ENCODE results near the gene GCK.

DNA sequence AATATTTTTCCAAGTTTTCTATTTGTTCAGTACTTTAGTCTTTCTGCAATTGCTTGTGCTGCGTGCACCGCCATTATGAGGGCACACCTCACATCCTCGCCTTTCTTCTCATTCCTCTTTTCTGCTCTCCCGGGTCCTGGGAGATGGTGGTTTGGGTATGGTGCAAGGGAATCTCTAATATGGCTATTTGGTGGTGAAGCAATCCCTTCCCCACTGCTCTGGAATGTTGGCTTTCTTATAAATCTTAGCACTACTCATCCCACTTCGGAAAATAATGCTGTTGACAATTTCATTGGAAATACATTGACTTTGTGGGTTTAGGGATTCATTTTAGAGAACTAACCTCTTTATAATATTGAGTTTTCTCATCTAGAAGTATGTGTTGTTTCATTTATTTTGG is 1.9 kb upstream of the GCK start:
- TF ChIP-seq, protein P1, sequence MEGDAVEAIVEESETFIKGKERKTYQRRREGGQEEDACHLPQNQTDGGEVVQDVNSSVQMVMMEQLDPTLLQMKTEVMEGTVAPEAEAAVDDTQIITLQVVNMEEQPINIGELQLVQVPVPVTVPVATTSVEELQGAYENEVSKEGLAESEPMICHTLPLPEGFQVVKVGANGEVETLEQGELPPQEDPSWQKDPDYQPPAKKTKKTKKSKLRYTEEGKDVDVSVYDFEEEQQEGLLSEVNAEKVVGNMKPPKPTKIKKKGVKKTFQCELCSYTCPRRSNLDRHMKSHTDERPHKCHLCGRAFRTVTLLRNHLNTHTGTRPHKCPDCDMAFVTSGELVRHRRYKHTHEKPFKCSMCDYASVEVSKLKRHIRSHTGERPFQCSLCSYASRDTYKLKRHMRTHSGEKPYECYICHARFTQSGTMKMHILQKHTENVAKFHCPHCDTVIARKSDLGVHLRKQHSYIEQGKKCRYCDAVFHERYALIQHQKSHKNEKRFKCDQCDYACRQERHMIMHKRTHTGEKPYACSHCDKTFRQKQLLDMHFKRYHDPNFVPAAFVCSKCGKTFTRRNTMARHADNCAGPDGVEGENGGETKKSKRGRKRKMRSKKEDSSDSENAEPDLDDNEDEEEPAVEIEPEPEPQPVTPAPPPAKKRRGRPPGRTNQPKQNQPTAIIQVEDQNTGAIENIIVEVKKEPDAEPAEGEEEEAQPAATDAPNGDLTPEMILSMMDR (IDR thresholded peaks at IDR 0.05), result no peak
- no peak for TF ChIP-seq ZFX (IDR thresholded peaks at IDR 0.05; ENCODE audit: borderline replicate concordance)

Measured in 22Rv1 (cell line).